Activated naive CD8-positive, alpha-beta T cell treated with anti-CD3 and anti-CD28 coated beads, Interleukin-2, amount 50 U/mL, for 16 hours (primary cell): ENCODE measurements around the gene TSPAN15.
"Not testable (repeated sequence)": the region's sequence is repeated elsewhere in the genome, so short reads cannot be mapped to it uniquely, and the experiment has no call there.

ENCODE experiments used
- DNase-seq: peaks from one replicate; pipeline ENCODE4 v3.0.0-alpha.2; 2020; ENCODE audit warnings: low read depth, low spot score

TSPAN15 gene

GRCh38 chr10:69446650-69447151 lies 4.6 kb upstream of the TSPAN15 start:
- no peak for DNase-seq

- no peak for DNase-seq
These were observed 1.4 kb upstream of the TSPAN15 start for GRCh38 chr10:69449841-69450240.

- DNase-seq = not testable (repeated sequence)
These were observed 870 bp upstream of the TSPAN15 start for GRCh38 chr10:69450395-69450794.

- no peak for DNase-seq
These were observed 553 bp downstream of the TSPAN15 start for GRCh38 chr10:69451784-69452251.

GRCh38 chr10:69452676-69453415 lies 1.6 kb downstream of the TSPAN15 start:
- no peak for DNase-seq

GRCh38 chr10:69453795-69454194 lies 2.5 kb downstream of the TSPAN15 start:
- DNase-seq = no peak

GRCh38 chr10:69455006-69455763 lies 3.9 kb downstream of the TSPAN15 start:
- no peak for DNase-seq

- no peak for DNase-seq
These were observed 5.8 kb downstream of the TSPAN15 start for GRCh38 chr10:69456880-69457693.

- no peak for DNase-seq
These were observed 6.5 kb downstream of the TSPAN15 start for GRCh38 chr10:69457771-69458237.

GRCh38 chr10:69458430-69459100 lies 7.3 kb downstream of the TSPAN15 start:
- DNase-seq = no peak

GRCh38 chr10:69459101-69459790 lies 8.0 kb downstream of the TSPAN15 start:
- DNase-seq = no peak

GRCh38 chr10:69459893-69460575 lies 8.8 kb downstream of the TSPAN15 start:
- no peak for DNase-seq

- no peak for DNase-seq
These were observed 9.4 kb downstream of the TSPAN15 start for GRCh38 chr10:69460576-69461242.

GRCh38 chr10:69461243-69462025 lies 10.2 kb downstream of the TSPAN15 start:
- DNase-seq = no peak

- DNase-seq = no peak
These were observed 12.6 kb downstream of the TSPAN15 start for GRCh38 chr10:69463886-69464285.

GRCh38 chr10:69464401-69464800 lies 13.1 kb downstream of the TSPAN15 start:
- no peak for DNase-seq

- DNase-seq = no peak
These were observed 13.6 kb downstream of the TSPAN15 start for GRCh38 chr10:69464801-69465401.

- no peak for DNase-seq
These were observed 14.3 kb downstream of the TSPAN15 start for GRCh38 chr10:69465457-69466157.
